ENCODE data around the gene APOO. TPM values are rescaled to one million over a fixed set of nuclear protein-coding genes. Genes with fewer than 3 reads are reported as not detected.

APOO gene
- total and polyA plus RNA-seq, 2 of the 13 experiments (the other 11 are each of a cell fraction or from before 2014, with no cell fraction given): 9.7 to 22.1 TPM

DNA sequence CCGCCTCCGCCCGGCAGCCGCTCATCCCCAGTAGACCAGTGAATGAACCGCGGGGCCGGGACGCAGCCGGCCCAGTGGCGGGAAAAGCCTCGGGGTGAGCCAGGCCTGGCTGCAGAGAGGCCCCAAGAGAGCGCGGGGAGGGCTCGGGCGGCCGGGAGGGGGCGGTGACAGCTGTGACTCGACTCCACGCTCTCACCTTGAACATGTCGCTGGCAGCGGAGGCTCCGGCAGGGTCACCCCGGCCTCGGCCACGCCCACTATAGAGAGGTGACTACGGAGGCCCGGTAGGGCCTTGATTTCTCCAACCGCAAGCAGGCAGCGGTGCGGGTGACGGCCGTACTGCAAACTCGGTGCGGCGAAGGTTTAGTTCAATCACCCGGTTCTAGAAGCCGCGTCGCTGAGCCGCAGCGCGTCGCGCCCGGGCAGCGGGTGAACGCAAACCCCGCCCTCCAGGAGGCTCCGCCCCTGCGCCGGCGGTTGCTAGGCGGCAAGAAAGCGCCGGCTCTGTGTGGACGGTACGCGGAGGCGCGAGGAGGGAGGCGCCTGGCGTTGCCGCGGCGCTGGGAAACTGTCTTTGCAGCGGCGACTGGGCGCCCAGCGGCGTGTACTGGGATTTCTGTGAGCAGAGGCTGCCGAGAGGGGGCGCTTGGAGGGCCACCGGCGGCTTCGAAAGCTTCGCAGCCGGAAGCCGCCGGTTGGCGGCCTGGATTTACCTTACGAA, at the start of gene APOO, which contains the start of gene CXorf58 (continued):
- TF ChIP-seq, protein P1, sequence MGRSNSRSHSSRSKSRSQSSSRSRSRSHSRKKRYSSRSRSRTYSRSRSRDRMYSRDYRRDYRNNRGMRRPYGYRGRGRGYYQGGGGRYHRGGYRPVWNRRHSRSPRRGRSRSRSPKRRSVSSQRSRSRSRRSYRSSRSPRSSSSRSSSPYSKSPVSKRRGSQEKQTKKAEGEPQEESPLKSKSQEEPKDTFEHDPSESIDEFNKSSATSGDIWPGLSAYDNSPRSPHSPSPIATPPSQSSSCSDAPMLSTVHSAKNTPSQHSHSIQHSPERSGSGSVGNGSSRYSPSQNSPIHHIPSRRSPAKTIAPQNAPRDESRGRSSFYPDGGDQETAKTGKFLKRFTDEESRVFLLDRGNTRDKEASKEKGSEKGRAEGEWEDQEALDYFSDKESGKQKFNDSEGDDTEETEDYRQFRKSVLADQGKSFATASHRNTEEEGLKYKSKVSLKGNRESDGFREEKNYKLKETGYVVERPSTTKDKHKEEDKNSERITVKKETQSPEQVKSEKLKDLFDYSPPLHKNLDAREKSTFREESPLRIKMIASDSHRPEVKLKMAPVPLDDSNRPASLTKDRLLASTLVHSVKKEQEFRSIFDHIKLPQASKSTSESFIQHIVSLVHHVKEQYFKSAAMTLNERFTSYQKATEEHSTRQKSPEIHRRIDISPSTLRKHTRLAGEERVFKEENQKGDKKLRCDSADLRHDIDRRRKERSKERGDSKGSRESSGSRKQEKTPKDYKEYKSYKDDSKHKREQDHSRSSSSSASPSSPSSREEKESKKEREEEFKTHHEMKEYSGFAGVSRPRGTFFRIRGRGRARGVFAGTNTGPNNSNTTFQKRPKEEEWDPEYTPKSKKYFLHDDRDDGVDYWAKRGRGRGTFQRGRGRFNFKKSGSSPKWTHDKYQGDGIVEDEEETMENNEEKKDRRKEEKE (IDR thresholded peaks at IDR 0.05): no peak
- TF ChIP-seq ZNF737 (CRISPR knock-in tag; IDR thresholded peaks at IDR 0.05; ENCODE audit: borderline replicate concordance) (no peak), ZNF552 (CRISPR knock-in tag; IDR thresholded peaks at IDR 0.05; ENCODE audit: borderline replicate concordance) (no peak), ZNF235 (CRISPR knock-in tag; IDR thresholded peaks at IDR 0.05; ENCODE audit: borderline replicate concordance) (no peak), ZKSCAN5 (CRISPR knock-in tag; IDR thresholded peaks at IDR 0.05) (no peak), POGZ (CRISPR knock-in tag; IDR thresholded peaks at IDR 0.05) (peak; percentile 67), POLR2G (IDR thresholded peaks at IDR 0.05; ENCODE audit: low read depth, low read length) (peak; percentile 37), MED13 (CRISPR knock-in tag; IDR thresholded peaks at IDR 0.05) (0 out of 2 replicates have a peak, but pooled peaks have one; percentile 17), ZNF282 (IDR thresholded peaks at IDR 0.05; ENCODE audit: partially characterized antibody) (no peak), KDM5B (CRISPR knock-in tag; IDR thresholded peaks at IDR 0.05; ENCODE audit: borderline replicate concordance) (peak; percentile 22; the same call in 1 of the 2 replicates), ZNF367 (CRISPR knock-in tag; IDR thresholded peaks at IDR 0.05; ENCODE audit: borderline replicate concordance) (no peak), SAP130 (CRISPR knock-in tag; IDR thresholded peaks at IDR 0.05; ENCODE audit: low read depth) (peak; percentile 86), ZNF460 (CRISPR knock-in tag; IDR thresholded peaks at IDR 0.05; ENCODE audit: borderline replicate concordance) (no peak), ZNF589 (CRISPR knock-in tag; conservative IDR thresholded peaks at IDR 0.05) (no peak), HCFC1 (IDR thresholded peaks at IDR 0.05; ENCODE audit: low read depth, low read length) (no peak), TSC22D2 (CRISPR knock-in tag; IDR thresholded peaks at IDR 0.05; ENCODE audit: borderline replicate concordance) (no peak), ETV5 (CRISPR knock-in tag; IDR thresholded peaks at IDR 0.05; ENCODE audit: borderline replicate concordance) (peak; percentile 45; the same call in 1 of the 2 replicates), ZSCAN29 (CRISPR knock-in tag; conservative IDR thresholded peaks at IDR 0.05) (0 out of 2 replicates have a peak, but pooled peaks have one; percentile 41)
- TF ChIP-seq, protein P2, sequence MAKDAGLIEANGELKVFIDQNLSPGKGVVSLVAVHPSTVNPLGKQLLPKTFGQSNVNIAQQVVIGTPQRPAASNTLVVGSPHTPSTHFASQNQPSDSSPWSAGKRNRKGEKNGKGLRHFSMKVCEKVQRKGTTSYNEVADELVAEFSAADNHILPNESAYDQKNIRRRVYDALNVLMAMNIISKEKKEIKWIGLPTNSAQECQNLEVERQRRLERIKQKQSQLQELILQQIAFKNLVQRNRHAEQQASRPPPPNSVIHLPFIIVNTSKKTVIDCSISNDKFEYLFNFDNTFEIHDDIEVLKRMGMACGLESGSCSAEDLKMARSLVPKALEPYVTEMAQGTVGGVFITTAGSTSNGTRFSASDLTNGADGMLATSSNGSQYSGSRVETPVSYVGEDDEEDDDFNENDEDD (CRISPR knock-in tag; IDR thresholded peaks at IDR 0.05; ENCODE audit: borderline replicate concordance): peak; percentile 17; the same call in 1 of the 2 replicates
- TF ChIP-seq, protein P3, sequence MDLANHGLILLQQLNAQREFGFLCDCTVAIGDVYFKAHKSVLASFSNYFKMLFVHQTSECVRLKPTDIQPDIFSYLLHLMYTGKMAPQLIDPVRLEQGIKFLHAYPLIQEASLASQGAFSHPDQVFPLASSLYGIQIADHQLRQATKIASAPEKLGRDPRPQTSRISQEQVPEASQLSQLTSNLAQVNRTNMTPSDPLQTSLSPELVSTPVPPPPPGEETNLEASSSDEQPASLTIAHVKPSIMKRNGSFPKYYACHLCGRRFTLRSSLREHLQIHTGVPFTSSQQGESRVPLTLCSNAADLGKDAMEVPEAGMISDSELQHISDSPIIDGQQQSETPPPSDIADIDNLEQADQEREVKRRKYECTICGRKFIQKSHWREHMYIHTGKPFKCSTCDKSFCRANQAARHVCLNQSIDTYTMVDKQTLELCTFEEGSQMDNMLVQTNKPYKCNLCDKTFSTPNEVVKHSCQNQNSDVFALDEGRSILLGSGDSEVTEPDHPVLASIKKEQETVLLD (CRISPR knock-in tag; IDR thresholded peaks at IDR 0.05; ENCODE audit: low read depth): peak; percentile 91
- TF ChIP-seq, protein P4, sequence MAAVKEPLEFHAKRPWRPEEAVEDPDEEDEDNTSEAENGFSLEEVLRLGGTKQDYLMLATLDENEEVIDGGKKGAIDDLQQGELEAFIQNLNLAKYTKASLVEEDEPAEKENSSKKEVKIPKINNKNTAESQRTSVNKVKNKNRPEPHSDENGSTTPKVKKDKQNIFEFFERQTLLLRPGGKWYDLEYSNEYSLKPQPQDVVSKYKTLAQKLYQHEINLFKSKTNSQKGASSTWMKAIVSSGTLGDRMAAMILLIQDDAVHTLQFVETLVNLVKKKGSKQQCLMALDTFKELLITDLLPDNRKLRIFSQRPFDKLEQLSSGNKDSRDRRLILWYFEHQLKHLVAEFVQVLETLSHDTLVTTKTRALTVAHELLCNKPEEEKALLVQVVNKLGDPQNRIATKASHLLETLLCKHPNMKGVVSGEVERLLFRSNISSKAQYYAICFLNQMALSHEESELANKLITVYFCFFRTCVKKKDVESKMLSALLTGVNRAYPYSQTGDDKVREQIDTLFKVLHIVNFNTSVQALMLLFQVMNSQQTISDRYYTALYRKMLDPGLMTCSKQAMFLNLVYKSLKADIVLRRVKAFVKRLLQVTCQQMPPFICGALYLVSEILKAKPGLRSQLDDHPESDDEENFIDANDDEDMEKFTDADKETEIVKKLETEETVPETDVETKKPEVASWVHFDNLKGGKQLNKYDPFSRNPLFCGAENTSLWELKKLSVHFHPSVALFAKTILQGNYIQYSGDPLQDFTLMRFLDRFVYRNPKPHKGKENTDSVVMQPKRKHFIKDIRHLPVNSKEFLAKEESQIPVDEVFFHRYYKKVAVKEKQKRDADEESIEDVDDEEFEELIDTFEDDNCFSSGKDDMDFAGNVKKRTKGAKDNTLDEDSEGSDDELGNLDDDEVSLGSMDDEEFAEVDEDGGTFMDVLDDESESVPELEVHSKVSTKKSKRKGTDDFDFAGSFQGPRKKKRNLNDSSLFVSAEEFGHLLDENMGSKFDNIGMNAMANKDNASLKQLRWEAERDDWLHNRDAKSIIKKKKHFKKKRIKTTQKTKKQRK (IDR thresholded peaks at IDR 0.05; ENCODE audit: low read length): no peak
